ENCODE measurements around the gene ZNF835.
"Not testable (repeated sequence)": the region's sequence is repeated elsewhere in the genome, so short reads cannot be mapped to it uniquely, and the experiment has no call there.

The ZNF835 gene

GRCh38 chr19:56671613-56671994, at the start of gene ZNF835:
Gene ZNF835 (minus strand): TSS chr19:56671757. CDS start chr19:56665198, 6,559 bp downstream.
- DNase-seq, result peak; percentile 92

GRCh38 chr19:56720281-56720680, 48.7 kb upstream of the ZNF835 start:
- peak; percentile 5 for DNase-seq

GRCh38 chr19:56718231-56718630, 46.7 kb upstream of the ZNF835 start:
- no peak for DNase-seq

- DNase-seq, result no peak
Measured at GRCh38 chr19:56712611-56713276, 41.2 kb upstream of the ZNF835 start.

- DNase-seq, result no peak
Measured at GRCh38 chr19:56710437-56710836, 38.9 kb upstream of the ZNF835 start.

GRCh38 chr19:56707821-56708220, 36.3 kb upstream of the ZNF835 start:
- no peak for DNase-seq

- DNase-seq, result no peak
Measured at GRCh38 chr19:56705939-56706338, 34.4 kb upstream of the ZNF835 start.

- DNase-seq, result no peak
Measured at GRCh38 chr19:56701895-56702294, 30.3 kb upstream of the ZNF835 start.

GRCh38 chr19:56699552-56699951, 28.0 kb upstream of the ZNF835 start:
- DNase-seq, result no peak

- DNase-seq, result peak; percentile 22
Measured at GRCh38 chr19:56692206-56692895, 20.8 kb upstream of the ZNF835 start.

GRCh38 chr19:56690670-56691069, 19.1 kb upstream of the ZNF835 start:
- no peak for DNase-seq

- no peak for DNase-seq
Measured at GRCh38 chr19:56689198-56689597, 17.6 kb upstream of the ZNF835 start.

GRCh38 chr19:56687031-56687430, 15.5 kb upstream of the ZNF835 start:
- DNase-seq, result no peak

GRCh38 chr19:56683116-56683515, 11.6 kb upstream of the ZNF835 start:
- no peak for DNase-seq

- DNase-seq, result no peak
Measured at GRCh38 chr19:56681702-56682101, 10.1 kb upstream of the ZNF835 start.

- DNase-seq, result no peak
Measured at GRCh38 chr19:56678205-56678604, 6.6 kb upstream of the ZNF835 start.

- not testable (repeated sequence) for DNase-seq
Measured at GRCh38 chr19:56672610-56673009, 1.1 kb upstream of the ZNF835 start.

GRCh38 chr19:56670961-56671612, 470 bp downstream of the ZNF835 start:
- DNase-seq, result no peak

- no peak for DNase-seq
Measured at GRCh38 chr19:56670401-56670960, 1.1 kb downstream of the ZNF835 start.

- DNase-seq, result no peak
Measured at GRCh38 chr19:56668676-56669075, 2.9 kb downstream of the ZNF835 start.

- no peak for DNase-seq
Measured at GRCh38 chr19:56667311-56667870, 4.2 kb downstream of the ZNF835 start.

- no peak for DNase-seq
Measured at GRCh38 chr19:56664511-56664910, 7.0 kb downstream of the ZNF835 start.

- no peak for DNase-seq
Measured at GRCh38 chr19:56663931-56664500, 7.5 kb downstream of the ZNF835 start.

All from NCI-H82 (cell line).